HG03442 (cell line): ENCODE data around the gene KLHL12.

Experiments
- ATAC-seq: cut with Tn5 transposase; IDR thresholded peaks from one replicate; pipeline ENCODE4 v1.9.1; 2021; ENCODE audit warnings: mild to moderate bottlenecking, moderate library complexity; ENCODE audit not compliant: unreplicated experiment

Gene KLHL12

GRCh38 chr1:202844259-202844658 is 82.8 kb downstream of the KLHL12 start:
- ATAC-seq: no peak

- ATAC-seq: no peak
These were observed 84.0 kb downstream of the KLHL12 start for GRCh38 chr1:202843081-202843480.
